Astrocyte of the spinal cord (primary cell): ENCODE results near the gene GSTT2B.

Experiments
- DNase-seq: peaks from one replicate; pipeline ENCODE4 v3.0.0; 2011; ENCODE audit warnings: low read depth, low spot score
- H3K4me3 ChIP-seq: 2 replicates; pipeline ENCODE4 v1.5.1; 2011; ENCODE audit warnings: low read depth, mild to moderate bottlenecking, low read length, moderate library complexity
- in situ Hi-C: cut with HindIII; loops from 2 replicates; pipeline ENCODE4 v1.10.0; 2017; ENCODE audit warnings: low sequenced_read_pairs
- TF ChIP-seq, protein P1 (sequence below): IDR thresholded peaks from 2 replicates; pipeline ENCODE4 v1.5.1; 2012; ENCODE audit warnings: low read depth, mild to moderate bottlenecking, low read length, inconsistent platforms

GSTT2B gene

DNA sequence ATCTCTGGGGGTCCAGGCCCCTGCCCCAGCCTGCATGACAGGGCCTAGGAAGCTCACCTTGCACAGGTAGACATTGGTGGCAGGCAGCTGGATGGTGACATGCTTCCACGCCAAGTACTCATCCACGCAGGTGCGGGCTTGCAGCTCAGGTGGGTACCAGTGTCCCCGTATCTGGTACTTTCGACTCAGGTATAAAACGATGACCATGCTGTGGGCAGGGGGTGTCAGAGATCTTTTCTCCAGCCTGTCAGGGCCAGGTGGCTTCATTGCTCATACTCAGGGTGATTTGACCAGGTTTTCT, 45.9 kb upstream of the GSTT2B start:
- TF ChIP-seq, protein P1, sequence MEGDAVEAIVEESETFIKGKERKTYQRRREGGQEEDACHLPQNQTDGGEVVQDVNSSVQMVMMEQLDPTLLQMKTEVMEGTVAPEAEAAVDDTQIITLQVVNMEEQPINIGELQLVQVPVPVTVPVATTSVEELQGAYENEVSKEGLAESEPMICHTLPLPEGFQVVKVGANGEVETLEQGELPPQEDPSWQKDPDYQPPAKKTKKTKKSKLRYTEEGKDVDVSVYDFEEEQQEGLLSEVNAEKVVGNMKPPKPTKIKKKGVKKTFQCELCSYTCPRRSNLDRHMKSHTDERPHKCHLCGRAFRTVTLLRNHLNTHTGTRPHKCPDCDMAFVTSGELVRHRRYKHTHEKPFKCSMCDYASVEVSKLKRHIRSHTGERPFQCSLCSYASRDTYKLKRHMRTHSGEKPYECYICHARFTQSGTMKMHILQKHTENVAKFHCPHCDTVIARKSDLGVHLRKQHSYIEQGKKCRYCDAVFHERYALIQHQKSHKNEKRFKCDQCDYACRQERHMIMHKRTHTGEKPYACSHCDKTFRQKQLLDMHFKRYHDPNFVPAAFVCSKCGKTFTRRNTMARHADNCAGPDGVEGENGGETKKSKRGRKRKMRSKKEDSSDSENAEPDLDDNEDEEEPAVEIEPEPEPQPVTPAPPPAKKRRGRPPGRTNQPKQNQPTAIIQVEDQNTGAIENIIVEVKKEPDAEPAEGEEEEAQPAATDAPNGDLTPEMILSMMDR, result no peak
- in situ Hi-C loops, result no loop called here
- H3K4me3 ChIP-seq, result no peak overlapping the region

DNA sequence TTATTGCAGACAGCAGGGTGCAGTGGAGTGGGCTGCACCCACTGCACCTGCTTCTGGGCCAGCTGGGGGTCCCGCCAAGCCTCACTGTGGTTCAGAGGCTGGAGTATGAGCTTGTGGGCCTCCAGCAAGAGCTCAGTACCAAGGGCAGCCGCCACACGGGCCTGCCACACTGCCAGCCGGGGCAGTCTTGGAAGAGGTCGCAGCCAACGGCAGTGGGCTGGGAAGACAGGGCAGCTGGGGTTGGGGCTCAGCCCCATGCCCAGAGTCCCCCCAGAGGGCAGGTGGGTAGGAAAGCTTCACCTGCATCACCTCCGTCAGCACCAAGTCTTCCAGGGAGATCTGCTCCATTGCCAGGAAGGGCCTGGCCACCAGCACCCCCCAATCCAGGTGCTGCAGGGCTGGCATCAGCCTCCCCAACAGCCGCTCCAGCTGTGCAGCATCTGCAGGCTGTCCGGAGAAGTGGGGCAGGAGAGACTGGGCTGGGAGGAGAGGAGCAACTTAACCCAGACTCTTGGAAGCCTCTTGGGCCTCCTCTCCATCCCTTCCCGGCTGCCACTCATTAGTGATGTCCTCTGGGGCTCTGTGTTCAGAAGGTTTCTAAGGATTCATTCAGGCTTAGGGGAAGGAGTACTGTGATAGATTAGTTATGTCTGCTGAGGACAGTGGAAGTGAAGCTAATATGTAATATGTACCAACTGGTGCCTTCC, 45.4 kb upstream of the GSTT2B start:
- TF ChIP-seq, protein P1, result no peak
- H3K4me3 ChIP-seq, result no peak overlapping the region
- DNase-seq, result no peak
- in situ Hi-C loops, result no loop called here

More for the DNA sequence above, 45.9 kb upstream of the GSTT2B start:
- no peak for DNase-seq

DNA sequence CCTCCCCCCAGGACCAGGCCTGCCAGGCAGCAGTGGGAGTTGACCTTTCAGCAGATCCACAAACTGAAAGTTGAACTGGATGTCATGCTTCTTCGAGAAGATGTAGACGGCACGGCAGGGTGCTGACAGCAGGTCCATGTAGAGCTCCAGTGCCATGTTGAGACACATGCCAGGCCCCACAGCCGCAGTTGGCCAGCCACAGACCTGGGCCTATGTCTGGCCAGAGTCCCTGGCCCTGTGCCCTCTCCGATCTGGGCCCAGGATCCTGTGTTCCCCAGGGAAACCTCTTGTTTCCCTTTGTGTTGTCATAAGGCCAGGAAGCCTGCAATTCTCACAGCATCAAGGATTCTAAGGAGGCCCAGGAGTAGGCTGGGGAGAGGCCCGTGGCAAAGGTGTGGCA, 44.2 kb upstream of the GSTT2B start, which contains the start of gene GSTT4:
GSTT4 (minus strand) TSS at position 253 of the 400 bp plus-strand sequence; CDS start at position 156, 97 bp downstream.
- no peak within 1 kb of the TSS for H3K4me3 ChIP-seq
- in situ Hi-C loops, result no loop called here
- TF ChIP-seq, protein P1, result no peak
- no peak for DNase-seq

DNA sequence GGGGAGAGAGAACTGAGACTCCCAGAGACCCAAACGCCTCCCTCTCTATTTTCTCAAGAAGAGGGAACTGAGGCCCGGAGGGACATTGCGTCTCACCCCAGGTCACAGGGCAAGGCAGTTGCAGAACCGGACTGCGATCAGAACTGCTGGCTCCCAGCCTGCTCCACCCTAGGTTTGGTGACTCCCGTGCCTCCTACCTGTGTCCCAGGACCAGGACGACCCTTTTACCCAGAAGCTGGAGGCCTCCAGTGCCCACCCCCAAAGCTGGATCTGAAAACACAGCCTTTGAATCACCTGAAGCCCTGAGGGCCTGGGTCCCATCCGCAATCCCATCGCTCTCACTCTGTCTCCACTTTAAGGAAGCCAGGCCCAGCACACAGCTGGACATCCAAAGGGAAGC, 42.9 kb upstream of the GSTT2B start:
- no peak overlapping the region for H3K4me3 ChIP-seq
- TF ChIP-seq, protein P1, result no peak
- in situ Hi-C loops, result no loop called here
- DNase-seq, result no peak

DNA sequence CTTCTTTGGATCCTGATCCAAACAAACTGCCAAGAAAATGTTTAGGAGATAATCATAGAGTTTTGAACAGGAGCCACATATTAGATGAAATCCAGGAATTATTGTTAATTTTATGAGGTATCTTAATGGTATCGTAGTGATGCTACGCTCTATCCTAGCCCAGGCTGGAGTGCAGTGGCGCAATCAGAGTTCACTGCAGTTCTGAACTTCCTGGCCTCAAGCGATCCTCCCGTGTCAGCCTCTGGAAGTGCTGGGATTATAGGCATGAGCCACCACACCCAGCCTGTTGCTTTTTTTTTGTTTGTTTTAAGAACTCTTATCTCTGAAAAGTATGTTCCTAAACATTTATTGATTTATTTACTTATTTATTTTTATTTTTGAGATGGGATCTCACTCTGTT, 41.9 kb upstream of the GSTT2B start:
- no peak for DNase-seq
- H3K4me3 ChIP-seq, result no peak overlapping the region
- TF ChIP-seq, protein P1, result no peak
- in situ Hi-C loops, result no loop called here

DNA sequence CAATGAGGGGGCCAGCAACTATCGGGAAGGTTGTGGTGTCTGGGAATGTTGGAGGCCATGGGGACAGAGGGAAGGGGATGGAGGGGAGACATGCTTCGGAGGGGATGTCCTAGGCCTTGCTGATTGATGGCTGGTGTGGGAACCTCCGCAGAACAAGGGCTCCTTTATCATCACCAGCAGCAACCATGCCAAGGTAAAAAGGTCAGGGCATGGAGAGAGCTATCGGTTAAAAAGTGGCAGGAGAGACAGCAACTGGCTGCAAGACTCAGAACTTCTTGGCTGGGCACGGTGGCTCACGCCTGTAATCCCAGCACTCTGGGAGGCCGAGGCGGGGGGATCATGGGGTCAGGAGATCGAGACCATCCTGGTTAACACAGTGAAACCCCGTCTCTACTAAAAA, 41.3 kb upstream of the GSTT2B start:
- TF ChIP-seq, protein P1, result no peak
- in situ Hi-C loops, result no loop called here
- H3K4me3 ChIP-seq, result no peak overlapping the region
- no peak for DNase-seq
